HCT116 (cell line): ENCODE data around the gene ARL13B.

Experiments used
- ATF3 ChIP-seq: IDR thresholded peaks from 2 replicates; pipeline ENCODE4 v1.6.1; 2012
- CTCF ChIP-seq, 3 experiments: fragments of 200-600 bp in 1 of 3; sonication (generic) in 1 of 3; IDR thresholded peaks in 2 of 3; conservative IDR thresholded peaks in 1 of 3; 2 replicates each; pipeline ENCODE4 v1.5.1; 2012 to 2017; ENCODE audit warnings: low read depth in 2 of 3, low read length in 2 of 3, antibody characterized with exemption in 1 of 3, borderline replicate concordance in 1 of 3, control low read depth in 1 of 3, mild to moderate bottlenecking in 1 of 3, mixed read lengths in 1 of 3, mixed run types in 1 of 3, moderate library complexity in 1 of 3; ENCODE audit not compliant: insufficient read depth in 1 of 3
- EZH2 ChIP-seq: fragments of 200-600 bp; sonication (generic); IDR thresholded peaks from 2 replicates; pipeline ENCODE4 v1.6.1; 2017; ENCODE audit warnings: antibody characterized with exemption, mixed run types
- FOSL1 ChIP-seq: IDR thresholded peaks from 2 replicates; pipeline ENCODE4 v1.6.1; 2012; ENCODE audit warnings: low read depth
- POLR2A ChIP-seq: IDR thresholded peaks from 2 replicates; pipeline ENCODE4 v1.7.0; 2011; ENCODE audit warnings: borderline replicate concordance; ENCODE audit not compliant: insufficient read depth, insufficient read length; ENCODE audit errors: extremely low read depth
- POLR2AphosphoS5 ChIP-seq: IDR thresholded peaks from 2 replicates; pipeline ENCODE4 v1.6.1; 2011; ENCODE audit warnings: mild to moderate bottlenecking, low read depth, low read length, moderate library complexity
- RAD21 ChIP-seq: IDR thresholded peaks from 2 replicates; pipeline ENCODE4 v1.6.1; 2012; ENCODE audit warnings: low read depth, mild to moderate bottlenecking
- SIN3A ChIP-seq: IDR thresholded peaks from 2 replicates; pipeline ENCODE4 v1.6.1; 2012; ENCODE audit warnings: low read depth
- SP1 ChIP-seq: IDR thresholded peaks from 2 replicates; pipeline ENCODE4 v1.6.1; 2012; ENCODE audit warnings: low read depth
- TCF7L2 ChIP-seq: IDR thresholded peaks from 2 replicates; pipeline ENCODE4 v1.7.0; 2011; ENCODE audit warnings: borderline replicate concordance, inconsistent platforms; ENCODE audit not compliant: insufficient read depth, insufficient read length; ENCODE audit errors: extremely low read depth
- TF ChIP-seq, protein P1 (sequence below): IDR thresholded peaks from 2 replicates; pipeline ENCODE4 v1.6.1; 2012
- TF ChIP-seq, protein P2 (sequence below): IDR thresholded peaks from 2 replicates; pipeline ENCODE4 v1.6.1; 2011; ENCODE audit warnings: mild to moderate bottlenecking, low read length, moderate library complexity; ENCODE audit not compliant: insufficient replicate concordance; ENCODE audit errors: extremely low read depth

- no peak for TF ChIP-seq CTCF (IDR thresholded peaks at IDR 0.05 in 2 of 3, conservative IDR thresholded peaks at IDR 0.05 in 1 of 3; ENCODE audit: borderline replicate concordance in 1 of 3, insufficient read depth in 1 of 3, low read depth in 2 of 3, low read length in 2 of 3)
- no peak for TF ChIP-seq FOSL1
- no peak for TF ChIP-seq TCF7L2
- no peak for TF ChIP-seq POLR2AphosphoS5
- no peak for TF ChIP-seq ATF3
- TF ChIP-seq RAD21 = no peak
- no peak for TF ChIP-seq EZH2
- TF ChIP-seq, protein P1, sequence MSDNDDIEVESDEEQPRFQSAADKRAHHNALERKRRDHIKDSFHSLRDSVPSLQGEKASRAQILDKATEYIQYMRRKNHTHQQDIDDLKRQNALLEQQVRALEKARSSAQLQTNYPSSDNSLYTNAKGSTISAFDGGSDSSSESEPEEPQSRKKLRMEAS = no peak
- TF ChIP-seq, protein P2, sequence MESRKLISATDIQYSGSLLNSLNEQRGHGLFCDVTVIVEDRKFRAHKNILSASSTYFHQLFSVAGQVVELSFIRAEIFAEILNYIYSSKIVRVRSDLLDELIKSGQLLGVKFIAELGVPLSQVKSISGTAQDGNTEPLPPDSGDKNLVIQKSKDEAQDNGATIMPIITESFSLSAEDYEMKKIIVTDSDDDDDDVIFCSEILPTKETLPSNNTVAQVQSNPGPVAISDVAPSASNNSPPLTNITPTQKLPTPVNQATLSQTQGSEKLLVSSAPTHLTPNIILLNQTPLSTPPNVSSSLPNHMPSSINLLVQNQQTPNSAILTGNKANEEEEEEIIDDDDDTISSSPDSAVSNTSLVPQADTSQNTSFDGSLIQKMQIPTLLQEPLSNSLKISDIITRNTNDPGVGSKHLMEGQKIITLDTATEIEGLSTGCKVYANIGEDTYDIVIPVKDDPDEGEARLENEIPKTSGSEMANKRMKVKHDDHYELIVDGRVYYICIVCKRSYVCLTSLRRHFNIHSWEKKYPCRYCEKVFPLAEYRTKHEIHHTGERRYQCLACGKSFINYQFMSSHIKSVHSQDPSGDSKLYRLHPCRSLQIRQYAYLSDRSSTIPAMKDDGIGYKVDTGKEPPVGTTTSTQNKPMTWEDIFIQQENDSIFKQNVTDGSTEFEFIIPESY = no peak
- no peak for TF ChIP-seq POLR2A
- no peak for TF ChIP-seq SP1
- TF ChIP-seq SIN3A = no peak
These were observed 10.5 kb upstream of the ARL13B start for GRCh38 chr3:93969443-93969842.
